Measurements from ENCODE around the gene VOPP1.

The VOPP1 gene

GRCh38 chr7:55476852-55477780 is 95.2 kb downstream of the VOPP1 start:
- TF ChIP-seq TCF12 (IDR thresholded peaks at IDR 0.05; ENCODE audit: low read depth) (no peak), USF1 (IDR thresholded peaks at IDR 0.05) (no peak), TAF1 (IDR thresholded peaks at IDR 0.05; ENCODE audit: low read depth) (no peak), EGR1 (IDR thresholded peaks at IDR 0.05) (no peak), TEAD4 (IDR thresholded peaks at IDR 0.05) (no peak), RAD21 (IDR thresholded peaks at IDR 0.05; ENCODE audit: low read depth) (no peak), REST (IDR thresholded peaks at IDR 0.05; ENCODE audit: low read depth) (no peak), FOXM1 (IDR thresholded peaks at IDR 0.05; ENCODE audit: borderline replicate concordance, low read depth) (no peak)

GRCh38 chr7:55475855-55476803 is 96.2 kb downstream of the VOPP1 start:
- peak; percentile 74 for TF ChIP-seq TCF12 (IDR thresholded peaks at IDR 0.05; ENCODE audit: low read depth)
- peak; percentile 52; the same call in 1 of the 2 replicates for TF ChIP-seq CREB1 (IDR thresholded peaks at IDR 0.05; ENCODE audit: low read depth)
- no peak for TF ChIP-seq ZBTB7A (IDR thresholded peaks at IDR 0.05; ENCODE audit: low read depth)
- no peak for TF ChIP-seq USF1 (IDR thresholded peaks at IDR 0.05)
- TF ChIP-seq EGR1 (IDR thresholded peaks at IDR 0.05): no peak
- peak; percentile 35; the same call in 1 of the 2 replicates for TF ChIP-seq MAX (IDR thresholded peaks at IDR 0.05)
- TF ChIP-seq TEAD4 (IDR thresholded peaks at IDR 0.05): peak; percentile 77
- no peak for TF ChIP-seq YY1 (IDR thresholded peaks at IDR 0.05; ENCODE audit: low read depth)
- peak; percentile 95 for TF ChIP-seq NFIC (IDR thresholded peaks at IDR 0.05)
- TF ChIP-seq REST (IDR thresholded peaks at IDR 0.05; ENCODE audit: low read depth): no peak
- TF ChIP-seq EP300 (IDR thresholded peaks at IDR 0.05; ENCODE audit: borderline replicate concordance): peak; percentile 67; the same call in 1 of the 2 replicates
- TF ChIP-seq CEBPB (IDR thresholded peaks at IDR 0.05): no peak
- no peak for TF ChIP-seq FOXM1 (IDR thresholded peaks at IDR 0.05; ENCODE audit: borderline replicate concordance, low read depth)
- no peak for TF ChIP-seq TAF1 (IDR thresholded peaks at IDR 0.05; ENCODE audit: low read depth)
- no peak for TF ChIP-seq RAD21 (IDR thresholded peaks at IDR 0.05; ENCODE audit: low read depth)

- TF ChIP-seq MAX (IDR thresholded peaks at IDR 0.05) (no peak), CREB1 (IDR thresholded peaks at IDR 0.05; ENCODE audit: low read depth) (no peak), RAD21 (IDR thresholded peaks at IDR 0.05; ENCODE audit: low read depth) (no peak), NFIC (IDR thresholded peaks at IDR 0.05) (no peak), YY1 (IDR thresholded peaks at IDR 0.05; ENCODE audit: low read depth) (no peak), USF1 (IDR thresholded peaks at IDR 0.05) (no peak), TCF12 (IDR thresholded peaks at IDR 0.05; ENCODE audit: low read depth) (no peak), TAF1 (IDR thresholded peaks at IDR 0.05; ENCODE audit: low read depth) (no peak), REST (IDR thresholded peaks at IDR 0.05; ENCODE audit: low read depth) (no peak), EGR1 (IDR thresholded peaks at IDR 0.05) (no peak), ZBTB7A (IDR thresholded peaks at IDR 0.05; ENCODE audit: low read depth) (no peak), TEAD4 (IDR thresholded peaks at IDR 0.05) (no peak), EP300 (IDR thresholded peaks at IDR 0.05; ENCODE audit: borderline replicate concordance) (no peak), CEBPB (IDR thresholded peaks at IDR 0.05) (no peak), FOXM1 (IDR thresholded peaks at IDR 0.05; ENCODE audit: borderline replicate concordance, low read depth) (no peak)
These were observed 97.1 kb downstream of the VOPP1 start for GRCh38 chr7:55474944-55475854.
